HCT116 (cell line): ENCODE measurements around the gene ATG16L2. TPM values are rescaled to one million over a fixed set of nuclear protein-coding genes. Genes with fewer than 3 reads are reported as not detected.

Source experiments
- ATAC-seq: fragments of 200-7000 bp; cut with Tn5 transposase; 2 replicates; pipeline ENCODE4 v1.9.1; 2020; ENCODE audit warnings: mild to moderate bottlenecking, moderate library complexity
- BruUV-seq: library from RNA; stranded (reverse); fragments of 400-500 nt; replicated peaks from 2 replicates; lab custom pipeline; 2021; lab: Mats Ljungman, UMichigan
- CTCF ChIA-PET: fragments of 300-600 bp; sonication (Branson Sonifier 250); formaldehyde crosslinking; loops from one replicate; lab custom pipeline; 2021; ENCODE audit warnings: antibody characterized with exemption; lab: Charles Lee
- POLR2A ChIA-PET: fragments of 300-600, 350-600 bp; sonication (Branson Sonifier 250); formaldehyde crosslinking; loops from one replicate; lab custom pipeline; 2021; ENCODE audit warnings: antibody characterized with exemption; lab: Charles Lee
- RAD21 ChIA-PET, 2 experiments: fragments of 300-600 bp; sonication (Branson Sonifier 250); formaldehyde crosslinking; loops; one replicate each; lab custom pipeline; 2023; ENCODE audit warnings: low total read pairs in 2 of 2; ENCODE audit not compliant: uncharacterized antibody in 2 of 2, unreplicated experiment in 2 of 2, low non-redundant PET in 1 of 2; lab: Charles Lee
- DNase-seq: peaks from one replicate; pipeline ENCODE4 v3.0.0-alpha.2; 2010; ENCODE audit warnings: low read depth, low spot score
- H2AFZ ChIP-seq: fragments of 200-600 bp; shearing (Covaris generic), sonication (generic); 2 replicates; pipeline ENCODE4 v1.6.1; 2017; ENCODE audit warnings: low read depth, mixed run types, mixed read lengths, antibody characterized with exemption, low read length; ENCODE audit not compliant: poor library complexity, severe bottlenecking
- H3K27ac ChIP-seq: 2 replicates; pipeline ENCODE4 v1.5.1; 2012; ENCODE audit warnings: low read depth, low read length
- H3K27me3 ChIP-seq: fragments of 200-600 bp; sonication (generic); 2 replicates; pipeline ENCODE4 v1.6.1; 2016; ENCODE audit warnings: mixed run types, low read length, mixed read lengths; ENCODE audit not compliant: insufficient read depth
- H3K36me3 ChIP-seq, 2 experiments: fragments of 200-500 bp in 1 of 2; fragments of 200-600 bp in 1 of 2; sonication (Bioruptor generic) in 1 of 2; sonication (generic) in 1 of 2; 2 replicates each; pipeline versions ENCODE4 v1.5.1 to v1.6.1; 2014 to 2016; ENCODE audit warnings: low read length in 2 of 2, inconsistent platforms in 1 of 2, mixed read lengths in 1 of 2, mixed run types in 1 of 2; ENCODE audit not compliant: insufficient read depth in 2 of 2, control insufficient read depth in 1 of 2
- H3K4me1 ChIP-seq, 2 experiments: fragments of 200-600 bp in 1 of 2; sonication (generic) in 1 of 2; 2 replicates each; pipeline versions ENCODE4 v1.5.1 to v1.6.1; 2012 to 2017; ENCODE audit warnings: low read length in 2 of 2, inconsistent platforms in 1 of 2, mild to moderate bottlenecking in 1 of 2, mixed read lengths in 1 of 2, mixed run types in 1 of 2, moderate library complexity in 1 of 2; ENCODE audit not compliant: insufficient read depth in 2 of 2, control insufficient read depth in 1 of 2
- H3K4me2 ChIP-seq: fragments of 200-600 bp; sonication (generic); 2 replicates; pipeline ENCODE4 v1.6.1; 2017; ENCODE audit warnings: mixed run types, low read length, mixed read lengths
- H3K4me3 ChIP-seq, 2 experiments: fragments of 200-600 bp in 1 of 2; sonication (generic) in 1 of 2; replicated peaks in 1 of 2; 2 replicates each; pipeline ENCODE4 v1.5.1; 2011 to 2016; ENCODE audit warnings: low read length in 2 of 2, control low read depth in 1 of 2, low read depth in 1 of 2, mild to moderate bottlenecking in 1 of 2, mixed read lengths in 1 of 2, mixed run types in 1 of 2
- H3K79me2 ChIP-seq: fragments of 200-600 bp; sonication (generic); 2 replicates; pipeline ENCODE4 v1.6.1; 2017; ENCODE audit warnings: mild to moderate bottlenecking, mixed run types, low read length, moderate library complexity, mixed read lengths; ENCODE audit not compliant: insufficient read depth
- H3K9ac ChIP-seq: fragments of 200-600 bp; sonication (generic); 2 replicates; pipeline ENCODE4 v1.6.1; 2016; ENCODE audit warnings: low read length, mixed read lengths
- H3K9me2 ChIP-seq: fragments of 200-600 bp; sonication (generic), shearing (Covaris generic); 2 replicates; pipeline ENCODE4 v1.6.1; 2017; ENCODE audit warnings: mixed run types, mild to moderate bottlenecking, moderate library complexity; ENCODE audit not compliant: insufficient read depth
- H3K9me3 ChIP-seq, 2 experiments: fragments of 200-500 bp in 1 of 2; fragments of 200-600 bp in 1 of 2; sonication (Bioruptor generic) in 1 of 2; sonication (generic) in 1 of 2; 2 replicates each; pipeline ENCODE4 v1.6.1; 2014 to 2017; ENCODE audit warnings: low read length in 2 of 2, mixed read lengths in 2 of 2, inconsistent platforms in 1 of 2, low read depth in 1 of 2, mild to moderate bottlenecking in 1 of 2, mixed run types in 1 of 2, moderate library complexity in 1 of 2; ENCODE audit not compliant: control insufficient read depth in 1 of 2, insufficient read depth in 1 of 2
- H4K20me1 ChIP-seq: fragments of 200-600 bp; sonication (generic), shearing (Covaris generic); 2 replicates; pipeline ENCODE4 v1.6.1; 2017; ENCODE audit warnings: mixed run types, mild to moderate bottlenecking, moderate library complexity; ENCODE audit not compliant: insufficient read depth
- ATF3 ChIP-seq: IDR thresholded peaks from 2 replicates; pipeline ENCODE4 v1.6.1; 2012
- CBX3 ChIP-seq: IDR thresholded peaks from 2 replicates; pipeline ENCODE4 v1.6.1; 2012; ENCODE audit warnings: low read depth
- CTCF ChIP-seq, 3 experiments: fragments of 200-600 bp in 1 of 3; sonication (generic) in 1 of 3; IDR thresholded peaks in 2 of 3; conservative IDR thresholded peaks in 1 of 3; 2 replicates each; pipeline ENCODE4 v1.5.1; 2012 to 2017; ENCODE audit warnings: low read depth in 2 of 3, low read length in 2 of 3, antibody characterized with exemption in 1 of 3, borderline replicate concordance in 1 of 3, control low read depth in 1 of 3, mild to moderate bottlenecking in 1 of 3, mixed read lengths in 1 of 3, mixed run types in 1 of 3, moderate library complexity in 1 of 3; ENCODE audit not compliant: insufficient read depth in 1 of 3
- FOSL1 ChIP-seq: IDR thresholded peaks from 2 replicates; pipeline ENCODE4 v1.6.1; 2012; ENCODE audit warnings: low read depth
- JUND ChIP-seq: IDR thresholded peaks from 2 replicates; pipeline ENCODE4 v1.6.1; 2012
- POLR2AphosphoS5 ChIP-seq: IDR thresholded peaks from 2 replicates; pipeline ENCODE4 v1.6.1; 2011; ENCODE audit warnings: mild to moderate bottlenecking, low read depth, low read length, moderate library complexity
- SP1 ChIP-seq: IDR thresholded peaks from 2 replicates; pipeline ENCODE4 v1.6.1; 2012; ENCODE audit warnings: low read depth
- TCF7L2 ChIP-seq: IDR thresholded peaks from 2 replicates; pipeline ENCODE4 v1.7.0; 2011; ENCODE audit warnings: borderline replicate concordance, inconsistent platforms; ENCODE audit not compliant: insufficient read depth, insufficient read length; ENCODE audit errors: extremely low read depth
- intact Hi-C: fragments of 100-400 bp; cut with micrococcal nuclease; formaldehyde crosslinking; loops from 2 replicates; pipeline ENCODE4 v1.10.0; 2022
- total RNA-seq: library from RNA; stranded (reverse); gene quantifications from one replicate; pipeline ENCODE4 v1.2.1, GENCODE V29; 2021; ENCODE audit not compliant: unreplicated experiment

Gene ATG16L2
- total RNA-seq, 1 experiment from 2014 or later, result 15.2 TPM

- no peak for ATAC-seq
- Histone ChIP-seq H3K4me1 (peaks cover 2 to 5% of the 10 kb centered on the region in 2 experiments; a peak in 2 of 4 replicates), H3K27me3 (no peaks in the 10 kb centered on the region), H3K9me3 (no peaks in the 10 kb centered on the region), H3K79me2 (peaks cover 10% of the 10 kb centered on the region), H2AFZ (no peak overlapping the region), H3K9ac (no peak overlapping the region), H3K4me2 (no peak overlapping the region), H3K4me3 (no peak overlapping the region)
- RAD21 ChIA-PET, result no interaction called here
- POLR2A ChIA-PET, result no interaction called here
- no TSS peak for BruUV-seq
- TF ChIP-seq CBX3, result no peak
- no peak for TF ChIP-seq POLR2AphosphoS5
- TF ChIP-seq ATF3, result no peak
- TF ChIP-seq SP1, result no peak
- TF ChIP-seq CTCF (IDR thresholded peaks at IDR 0.05 in 2 of 3, conservative IDR thresholded peaks at IDR 0.05 in 1 of 3; ENCODE audit: borderline replicate concordance in 1 of 3, insufficient read depth in 1 of 3, low read depth in 2 of 3, low read length in 2 of 3), result no peak
- no peak for TF ChIP-seq JUND
- no peak for TF ChIP-seq TCF7L2
- no peak for TF ChIP-seq FOSL1
- TF ChIP-seq, all 23 proteins: peak for 0
- Histone ChIP-seq H4K20me1 (no peaks in the 10 kb centered on the region), H3K9me2 (no peaks in the 10 kb centered on the region), H3K36me3 (peaks cover 0 to 9% of the 10 kb centered on the region in 2 experiments; a peak in 1 of 4 replicates), H3K27ac (no peak overlapping the region)
- intact Hi-C loops, result no loop called here
- CTCF ChIA-PET, result no interaction called here
- DNase-seq, result no peak
Observed at GRCh38 chr11:72807021-72807693, 7.1 kb upstream of the ATG16L2 start.
